Measurements from ENCODE around the gene CIDEA. TPM values are rescaled to one million over a fixed set of nuclear protein-coding genes. Genes with fewer than 3 reads are reported as not detected.

The CIDEA gene
- total RNA-seq, 1 donor from 2014 or later: 0.80 TPM

DNA sequence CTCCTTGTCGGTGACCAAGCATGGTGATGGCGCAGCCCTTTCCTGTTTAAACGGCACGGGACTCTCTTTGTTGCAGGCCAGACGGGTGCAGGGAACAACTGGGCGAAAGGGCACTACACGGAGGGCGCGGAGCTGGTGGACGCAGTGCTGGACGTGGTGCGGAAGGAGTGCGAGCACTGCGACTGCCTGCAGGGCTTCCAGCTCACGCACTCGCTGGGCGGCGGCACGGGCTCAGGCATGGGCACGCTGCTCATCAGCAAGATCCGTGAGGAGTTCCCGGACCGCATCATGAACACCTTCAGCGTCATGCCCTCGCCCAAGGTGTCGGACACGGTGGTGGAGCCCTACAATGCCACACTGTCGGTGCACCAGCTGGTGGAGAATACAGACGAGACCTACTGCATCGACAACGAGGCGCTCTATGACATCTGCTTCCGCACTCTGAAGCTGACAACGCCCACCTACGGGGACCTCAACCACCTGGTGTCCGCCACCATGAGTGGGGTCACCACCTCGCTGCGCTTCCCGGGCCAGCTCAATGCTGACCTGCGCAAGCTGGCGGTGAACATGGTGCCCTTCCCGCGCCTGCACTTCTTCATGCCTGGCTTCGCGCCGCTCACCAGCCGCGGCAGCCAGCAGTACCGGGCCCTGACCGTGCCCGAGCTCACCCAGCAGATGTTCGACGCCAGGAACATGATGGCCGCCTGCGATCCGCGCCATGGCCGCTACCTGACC lies 71.0 kb downstream of the CIDEA start:
- ATAC-seq: no peak

- no peak for ATAC-seq
These were observed 71.6 kb downstream of the CIDEA start for GRCh38 chr18:12325726-12326245.

DNA sequence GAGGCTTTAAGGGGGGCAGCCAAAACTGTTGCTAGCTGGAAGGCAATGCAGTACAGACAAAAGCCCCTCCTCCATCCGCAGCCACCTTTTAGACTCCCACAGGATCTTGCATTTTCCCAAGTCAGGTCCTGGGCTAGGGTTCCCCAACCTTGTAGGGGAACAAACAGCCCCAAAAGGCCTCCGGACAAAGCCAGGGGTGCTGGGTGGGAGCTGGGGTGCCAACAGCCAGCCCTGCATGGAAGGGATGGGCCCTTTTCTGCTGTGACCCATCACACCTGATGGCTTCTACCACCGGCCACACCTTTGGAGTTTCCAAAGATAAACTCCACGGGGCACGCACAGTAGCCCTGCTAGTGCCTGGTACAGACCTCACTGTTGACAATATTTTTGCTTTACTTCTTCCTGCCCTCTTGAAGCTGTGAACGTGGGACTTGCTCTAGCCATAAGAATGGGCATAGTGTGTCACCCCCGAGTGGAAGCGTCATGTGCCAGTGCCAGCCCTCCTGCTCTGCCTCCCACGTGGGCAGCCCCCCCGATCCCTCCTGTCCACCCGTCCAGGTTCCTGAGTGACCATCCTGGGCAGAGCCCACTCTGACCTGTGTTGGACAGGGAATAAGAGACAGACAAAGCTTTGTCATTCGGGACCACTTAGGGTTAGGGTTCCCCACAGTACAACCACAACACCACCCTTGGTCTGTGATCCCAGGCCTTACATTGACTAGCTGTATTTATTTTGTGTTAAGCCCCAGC lies 72.7 kb downstream of the CIDEA start:
- ATAC-seq: peak; percentile 16

Other genes starting within 250 kb of the CIDEA start
- 0.48 TPM for gene ANKRD62, start 160.5 kb upstream of the CIDEA start, total RNA-seq
- gene TUBB6, start 53.9 kb downstream of the CIDEA start, total RNA-seq: 201 TPM
- 43.1 TPM for gene AFG3L2, start 122.9 kb downstream of the CIDEA start, total RNA-seq
- 1.2 TPM for gene PRELID3A, start 153.6 kb downstream of the CIDEA start, total RNA-seq